HL-60 (cell line): ENCODE measurements around the gene SPATA9.

ENCODE experiments used
- DNase-seq, 2 experiments: peaks; one replicate each; pipeline ENCODE4 v3.0.0-alpha.2; 2010 to 2020; ENCODE audit warnings: low read depth in 1 of 2, low spot score in 1 of 2
- H3K27ac ChIP-seq: fragments of 250-450 bp; sonication (Bioruptor Pico); replicated peaks from 2 replicates; pipeline ENCODE4 v1.5.1; 2020; ENCODE audit warnings: mild to moderate bottlenecking, moderate library complexity
- H3K27me3 ChIP-seq: fragments of 250-450 bp; sonication (Bioruptor Pico); 2 replicates; pipeline ENCODE4 v1.5.1; 2021; ENCODE audit warnings: mild to moderate bottlenecking, moderate library complexity; ENCODE audit not compliant: insufficient read depth, poor library complexity, severe bottlenecking
- H3K4me3 ChIP-seq: replicated peaks from 2 replicates; pipeline ENCODE4 v1.5.1; 2011; ENCODE audit warnings: mild to moderate bottlenecking, control low read depth, low read length; ENCODE audit not compliant: insufficient read depth
- GABPA ChIP-seq: IDR thresholded peaks from 2 replicates; pipeline ENCODE4 v1.6.1; 2012; ENCODE audit warnings: low read depth
- POLR2AphosphoS5 ChIP-seq: IDR thresholded peaks from 2 replicates; pipeline ENCODE4 v1.6.1; 2012; ENCODE audit warnings: low read depth
- SPI1 ChIP-seq: IDR thresholded peaks from 2 replicates; pipeline ENCODE4 v1.6.1; 2012; ENCODE audit warnings: low read depth, mild to moderate bottlenecking, borderline replicate concordance
- TF ChIP-seq, protein P1 (sequence below): IDR thresholded peaks from 2 replicates; pipeline ENCODE4 v1.6.1; 2012; ENCODE audit warnings: low read depth; ENCODE audit not compliant: insufficient replicate concordance
- TF ChIP-seq, protein P2 (sequence below): IDR thresholded peaks from one replicate; pipeline ENCODE4 v1.5.1; 2011; ENCODE audit warnings: low read length, control low read depth, inconsistent platforms; ENCODE audit not compliant: insufficient read depth

Gene SPATA9

DNA sequence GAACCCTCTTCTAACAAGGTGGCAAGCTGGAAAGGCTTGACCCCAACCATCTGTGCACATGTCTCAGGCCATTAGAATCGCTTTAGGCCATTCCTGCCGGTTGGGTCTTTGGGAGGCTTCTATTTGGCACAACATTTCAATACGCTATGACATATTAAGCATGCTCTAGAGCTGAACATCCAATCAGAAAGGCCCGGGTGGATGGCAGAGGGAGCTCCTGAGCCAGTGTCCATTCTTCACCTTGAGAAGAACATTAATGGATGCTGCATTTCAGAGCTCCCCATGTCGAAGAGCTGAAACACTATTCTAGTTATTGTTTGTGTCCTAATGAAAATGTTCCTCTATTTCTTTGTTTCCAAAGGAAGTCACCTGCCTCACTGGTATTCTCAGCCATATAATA, 12.8 kb downstream of the SPATA9 start:
- Histone ChIP-seq H3K27me3 (no peaks in the 10 kb centered on the region), H3K27ac (no peak overlapping the region), H3K4me3 (no peak overlapping the region)
- no peak for DNase-seq
- TF ChIP-seq POLR2AphosphoS5 (no peak), GABPA (no peak), SPI1 (no peak)
- TF ChIP-seq, protein P1, sequence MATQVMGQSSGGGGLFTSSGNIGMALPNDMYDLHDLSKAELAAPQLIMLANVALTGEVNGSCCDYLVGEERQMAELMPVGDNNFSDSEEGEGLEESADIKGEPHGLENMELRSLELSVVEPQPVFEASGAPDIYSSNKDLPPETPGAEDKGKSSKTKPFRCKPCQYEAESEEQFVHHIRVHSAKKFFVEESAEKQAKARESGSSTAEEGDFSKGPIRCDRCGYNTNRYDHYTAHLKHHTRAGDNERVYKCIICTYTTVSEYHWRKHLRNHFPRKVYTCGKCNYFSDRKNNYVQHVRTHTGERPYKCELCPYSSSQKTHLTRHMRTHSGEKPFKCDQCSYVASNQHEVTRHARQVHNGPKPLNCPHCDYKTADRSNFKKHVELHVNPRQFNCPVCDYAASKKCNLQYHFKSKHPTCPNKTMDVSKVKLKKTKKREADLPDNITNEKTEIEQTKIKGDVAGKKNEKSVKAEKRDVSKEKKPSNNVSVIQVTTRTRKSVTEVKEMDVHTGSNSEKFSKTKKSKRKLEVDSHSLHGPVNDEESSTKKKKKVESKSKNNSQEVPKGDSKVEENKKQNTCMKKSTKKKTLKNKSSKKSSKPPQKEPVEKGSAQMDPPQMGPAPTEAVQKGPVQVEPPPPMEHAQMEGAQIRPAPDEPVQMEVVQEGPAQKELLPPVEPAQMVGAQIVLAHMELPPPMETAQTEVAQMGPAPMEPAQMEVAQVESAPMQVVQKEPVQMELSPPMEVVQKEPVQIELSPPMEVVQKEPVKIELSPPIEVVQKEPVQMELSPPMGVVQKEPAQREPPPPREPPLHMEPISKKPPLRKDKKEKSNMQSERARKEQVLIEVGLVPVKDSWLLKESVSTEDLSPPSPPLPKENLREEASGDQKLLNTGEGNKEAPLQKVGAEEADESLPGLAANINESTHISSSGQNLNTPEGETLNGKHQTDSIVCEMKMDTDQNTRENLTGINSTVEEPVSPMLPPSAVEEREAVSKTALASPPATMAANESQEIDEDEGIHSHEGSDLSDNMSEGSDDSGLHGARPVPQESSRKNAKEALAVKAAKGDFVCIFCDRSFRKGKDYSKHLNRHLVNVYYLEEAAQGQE: no peak
- TF ChIP-seq, protein P2, sequence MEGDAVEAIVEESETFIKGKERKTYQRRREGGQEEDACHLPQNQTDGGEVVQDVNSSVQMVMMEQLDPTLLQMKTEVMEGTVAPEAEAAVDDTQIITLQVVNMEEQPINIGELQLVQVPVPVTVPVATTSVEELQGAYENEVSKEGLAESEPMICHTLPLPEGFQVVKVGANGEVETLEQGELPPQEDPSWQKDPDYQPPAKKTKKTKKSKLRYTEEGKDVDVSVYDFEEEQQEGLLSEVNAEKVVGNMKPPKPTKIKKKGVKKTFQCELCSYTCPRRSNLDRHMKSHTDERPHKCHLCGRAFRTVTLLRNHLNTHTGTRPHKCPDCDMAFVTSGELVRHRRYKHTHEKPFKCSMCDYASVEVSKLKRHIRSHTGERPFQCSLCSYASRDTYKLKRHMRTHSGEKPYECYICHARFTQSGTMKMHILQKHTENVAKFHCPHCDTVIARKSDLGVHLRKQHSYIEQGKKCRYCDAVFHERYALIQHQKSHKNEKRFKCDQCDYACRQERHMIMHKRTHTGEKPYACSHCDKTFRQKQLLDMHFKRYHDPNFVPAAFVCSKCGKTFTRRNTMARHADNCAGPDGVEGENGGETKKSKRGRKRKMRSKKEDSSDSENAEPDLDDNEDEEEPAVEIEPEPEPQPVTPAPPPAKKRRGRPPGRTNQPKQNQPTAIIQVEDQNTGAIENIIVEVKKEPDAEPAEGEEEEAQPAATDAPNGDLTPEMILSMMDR: no peak

DNA sequence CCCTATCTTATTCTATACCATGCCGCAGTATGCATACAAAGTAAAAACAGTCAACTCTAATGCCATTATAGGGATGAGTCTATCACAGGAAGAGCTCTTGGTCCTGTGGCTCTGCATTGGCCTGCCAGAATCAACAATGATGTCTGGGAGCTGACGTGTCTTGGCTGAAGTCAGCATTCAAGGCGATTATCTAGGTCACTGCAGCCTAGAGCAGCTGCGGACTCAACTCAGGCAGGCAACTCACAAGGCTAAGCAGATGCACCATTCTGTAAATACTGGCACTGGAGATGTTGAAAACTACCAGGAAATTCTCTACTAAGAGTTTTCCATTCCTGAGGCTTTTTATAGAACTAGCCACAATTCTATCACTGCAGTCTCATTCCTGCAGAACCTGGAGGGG, 13.3 kb downstream of the SPATA9 start:
- Histone ChIP-seq H3K27ac (no peak overlapping the region), H3K4me3 (no peak overlapping the region), H3K27me3 (no peaks in the 10 kb centered on the region)
- DNase-seq: no peak
- TF ChIP-seq, protein P2: no peak
- TF ChIP-seq POLR2AphosphoS5 (no peak), GABPA (no peak), SPI1 (no peak)
- TF ChIP-seq, protein P1: no peak

DNA sequence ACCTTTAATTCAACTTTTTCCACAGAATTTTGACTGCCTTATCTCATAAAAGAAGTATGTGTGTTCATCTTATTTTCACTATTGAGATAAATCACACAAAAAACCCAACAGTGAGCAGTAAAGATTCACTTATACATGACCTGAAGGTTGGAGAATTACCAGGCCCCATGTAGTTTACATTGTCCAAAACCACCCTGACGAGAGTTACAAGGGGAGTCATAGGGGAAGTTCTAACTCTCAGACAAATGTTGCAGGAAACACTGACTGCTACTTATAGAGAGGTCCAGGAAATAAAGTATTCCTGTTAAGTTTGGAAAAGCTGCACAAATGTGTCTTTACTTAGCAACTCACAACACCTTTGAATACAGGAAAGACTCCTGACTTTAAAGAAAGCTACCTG, 14.1 kb downstream of the SPATA9 start:
- Histone ChIP-seq H3K27ac (no peak overlapping the region), H3K27me3 (no peaks in the 10 kb centered on the region), H3K4me3 (no peak overlapping the region)
- no peak for DNase-seq
- TF ChIP-seq SPI1 (no peak), POLR2AphosphoS5 (no peak)
- TF ChIP-seq, protein P2: no peak
- TF ChIP-seq, protein P1: no peak
